Neural cell (in vitro differentiated cells): ENCODE measurements around the gene PPAN. TPM values are rescaled to one million over a fixed set of nuclear protein-coding genes. Genes with fewer than 3 reads are reported as not detected.

Experiments
- H2AFZ ChIP-seq: fragments of 200-600, 300-800 bp; sonication (generic), shearing (Covaris generic); 2 replicates; pipeline ENCODE4 v1.6.0; 2014; ENCODE audit warnings: low read depth, mild to moderate bottlenecking, antibody characterized with exemption, low read length, moderate library complexity
- H3F3A ChIP-seq: fragments of 200-600 bp; shearing (Covaris generic); 2 replicates; pipeline ENCODE4 v1.6.1; 2016; ENCODE audit warnings: mild to moderate bottlenecking, moderate library complexity, mixed read lengths, antibody characterized with exemption, low read length; ENCODE audit not compliant: insufficient read depth, poor library complexity, severe bottlenecking
- H3K27ac ChIP-seq: fragments of 200-600, 300-800 bp; sonication (generic), shearing (Covaris generic); 2 replicates; pipeline ENCODE4 v1.5.1; 2014; ENCODE audit warnings: mild to moderate bottlenecking, low read length, moderate library complexity
- H3K27me3 ChIP-seq: fragments of 300-800, 200-600 bp; sonication (generic), shearing (Covaris generic); 2 replicates; pipeline ENCODE4 v1.6.0; 2014; ENCODE audit warnings: mild to moderate bottlenecking, low read depth, low read length, moderate library complexity; ENCODE audit not compliant: insufficient read depth
- H3K36me3 ChIP-seq: fragments of 300-800, 200-600 bp; sonication (generic), shearing (Covaris generic); 2 replicates; pipeline ENCODE4 v1.5.1; 2014; ENCODE audit warnings: mild to moderate bottlenecking, antibody characterized with exemption, low read length, moderate library complexity; ENCODE audit not compliant: insufficient read depth
- H3K4me2 ChIP-seq: fragments of 300-800, 200-600 bp; sonication (generic), shearing (Covaris generic); 2 replicates; pipeline ENCODE4 v1.6.0; 2014; ENCODE audit warnings: mild to moderate bottlenecking, low read length
- H3K4me3 ChIP-seq: fragments of 300-800, 200-600 bp; sonication (generic), shearing (Covaris generic); 2 replicates; pipeline ENCODE4 v1.5.1; 2014; ENCODE audit warnings: mild to moderate bottlenecking, low read length, moderate library complexity
- H3K79me2 ChIP-seq: fragments of 200-600 bp; shearing (Covaris generic); replicated peaks from 2 replicates; pipeline ENCODE4 v1.6.0; 2014; ENCODE audit warnings: mild to moderate bottlenecking, low read length, moderate library complexity; ENCODE audit not compliant: insufficient read depth
- H3K9ac ChIP-seq: fragments of 300-800, 200-600 bp; sonication (generic), shearing (Covaris generic); 2 replicates; pipeline ENCODE4 v1.6.1; 2016; ENCODE audit warnings: mild to moderate bottlenecking, low read length, mixed read lengths
- H3K9me2 ChIP-seq: fragments of 200-600 bp; shearing (Covaris generic); 2 replicates; pipeline ENCODE4 v1.6.1; 2016; ENCODE audit warnings: mild to moderate bottlenecking, low read length, mixed read lengths; ENCODE audit not compliant: insufficient read depth
- H3K9me3 ChIP-seq: fragments of 200-600, 300-800 bp; sonication (generic), shearing (Covaris generic); 2 replicates; pipeline ENCODE4 v1.6.1; 2016; ENCODE audit warnings: mild to moderate bottlenecking, mixed run types, low read length, moderate library complexity, mixed read lengths
- H4K20me1 ChIP-seq: fragments of 200-600 bp; shearing (Covaris generic); 2 replicates; pipeline ENCODE4 v1.6.1; 2016; ENCODE audit warnings: mild to moderate bottlenecking, mixed run types; ENCODE audit not compliant: insufficient read depth
- CTCF ChIP-seq: fragments of 450-650 bp; IDR thresholded peaks from 2 replicates; pipeline ENCODE4 v1.5.1; 2014; ENCODE audit warnings: antibody characterized with exemption, mild to moderate bottlenecking, moderate library complexity; ENCODE audit not compliant: poor library complexity, severe bottlenecking
- EP300 ChIP-seq: fragments of 450-650 bp; conservative IDR thresholded peaks from 2 replicates; pipeline ENCODE4 v1.6.1; 2014; ENCODE audit warnings: antibody characterized with exemption, mild to moderate bottlenecking, moderate library complexity; ENCODE audit not compliant: poor library complexity, severe bottlenecking
- EZH2 ChIP-seq: fragments of 200-600, 300-800 bp; shearing (Covaris generic), sonication (generic); IDR thresholded peaks from 2 replicates; pipeline ENCODE4 v1.6.1; 2014; ENCODE audit warnings: antibody characterized with exemption, low read length, borderline replicate concordance, mild to moderate bottlenecking; ENCODE audit not compliant: insufficient read depth, poor library complexity, severe bottlenecking
- MXI1 ChIP-seq: fragments of 450-650 bp; conservative IDR thresholded peaks from 2 replicates; pipeline ENCODE4 v1.6.1; 2014; ENCODE audit warnings: antibody characterized with exemption, mild to moderate bottlenecking; ENCODE audit not compliant: poor library complexity, severe bottlenecking
- POLR2AphosphoS5 ChIP-seq: IDR thresholded peaks from 2 replicates; pipeline ENCODE4 v1.6.1; 2012
- RAD21 ChIP-seq: fragments of 450-650 bp; conservative IDR thresholded peaks from 2 replicates; pipeline ENCODE4 v1.6.1; 2014; ENCODE audit warnings: antibody characterized with exemption, mild to moderate bottlenecking, moderate library complexity
- SMC3 ChIP-seq: fragments of 450-650 bp; conservative IDR thresholded peaks from 2 replicates; pipeline ENCODE4 v1.6.1; 2014; ENCODE audit warnings: antibody characterized with exemption, mild to moderate bottlenecking, moderate library complexity; ENCODE audit not compliant: poor library complexity
- TAF1 ChIP-seq: IDR thresholded peaks from 2 replicates; pipeline ENCODE4 v1.6.1; 2012; ENCODE audit warnings: low read depth
- polyA plus RNA-seq: library from polyadenylated mRNA; depleted of rRNA; stranded (reverse); fragments of >200 nt; gene quantifications from 2 replicates; pipeline ENCODE4 v1.2.3, GENCODE V29; 2014
- TF ChIP-seq, protein P1 (sequence below): IDR thresholded peaks from 2 replicates; pipeline ENCODE4 v1.6.1; 2012; ENCODE audit warnings: borderline replicate concordance

PPAN gene
- polyA plus RNA-seq, 1 donor from 2014 or later: 13.9 TPM

DNA sequence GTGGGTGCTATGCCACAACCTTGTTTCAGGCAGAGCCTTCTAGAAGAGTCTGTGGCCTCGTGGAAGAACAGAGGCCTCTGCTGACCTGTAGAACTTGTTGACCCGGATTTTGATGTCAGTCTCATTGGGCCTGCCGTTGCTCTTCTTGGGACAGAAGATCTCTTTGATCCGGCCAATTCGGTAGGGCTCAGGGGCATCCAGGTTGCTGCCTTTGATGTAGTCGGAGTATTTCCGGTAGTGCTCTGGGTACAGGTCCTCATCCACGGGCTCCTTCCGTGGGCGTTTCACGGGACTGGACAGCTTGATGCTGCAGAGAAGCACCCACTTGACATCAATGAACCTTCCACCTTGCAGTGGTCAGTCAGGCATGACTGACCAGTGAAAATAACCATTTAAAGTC, 37.5 kb downstream of the PPAN start:
- Histone ChIP-seq H4K20me1 (no peaks in the 10 kb centered on the region), H3K36me3 (peaks cover 4% of the 10 kb centered on the region)

DNA sequence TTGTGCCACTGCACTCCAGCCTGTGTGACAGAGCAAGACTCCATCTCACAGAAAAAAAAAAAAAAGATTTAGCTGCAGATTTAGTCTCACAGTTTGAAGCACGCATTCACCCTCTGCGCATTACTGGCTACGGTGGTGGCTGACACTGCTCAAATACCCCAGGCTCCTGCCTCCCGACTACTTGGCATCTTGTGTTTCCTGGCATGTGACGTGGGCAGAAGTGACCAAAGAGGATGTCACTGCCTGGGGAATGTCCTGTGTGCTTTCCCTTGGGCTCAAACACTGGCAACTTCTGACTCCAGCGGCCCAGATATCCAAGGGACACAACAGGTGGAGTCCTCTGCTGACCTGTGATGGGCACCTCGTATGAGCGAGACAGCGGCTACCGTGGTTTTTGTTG, 38.2 kb downstream of the PPAN start:
- Histone ChIP-seq H3K27ac (no peak overlapping the region), H3K9ac (no peak overlapping the region)

More for the DNA sequence above, 37.5 kb downstream of the PPAN start:
- no peak overlapping the region for H3K4me3 ChIP-seq
- no peaks in the 10 kb centered on the region for H3K9me3 ChIP-seq
- H3K9me2 ChIP-seq: no peaks in the 10 kb centered on the region
- H3K27ac ChIP-seq: no peak overlapping the region
- no peak overlapping the region for H3K4me2 ChIP-seq
- H3K79me2 ChIP-seq: no peaks in the 10 kb centered on the region
- no peaks in the 10 kb centered on the region for H3K27me3 ChIP-seq
- H3F3A ChIP-seq: no peaks in the 10 kb centered on the region
- TF ChIP-seq RAD21: no peak
- no peak for TF ChIP-seq MXI1
- no peak for TF ChIP-seq EP300
- no peak for TF ChIP-seq POLR2AphosphoS5
- no peak for TF ChIP-seq TAF1
- TF ChIP-seq, protein P1, sequence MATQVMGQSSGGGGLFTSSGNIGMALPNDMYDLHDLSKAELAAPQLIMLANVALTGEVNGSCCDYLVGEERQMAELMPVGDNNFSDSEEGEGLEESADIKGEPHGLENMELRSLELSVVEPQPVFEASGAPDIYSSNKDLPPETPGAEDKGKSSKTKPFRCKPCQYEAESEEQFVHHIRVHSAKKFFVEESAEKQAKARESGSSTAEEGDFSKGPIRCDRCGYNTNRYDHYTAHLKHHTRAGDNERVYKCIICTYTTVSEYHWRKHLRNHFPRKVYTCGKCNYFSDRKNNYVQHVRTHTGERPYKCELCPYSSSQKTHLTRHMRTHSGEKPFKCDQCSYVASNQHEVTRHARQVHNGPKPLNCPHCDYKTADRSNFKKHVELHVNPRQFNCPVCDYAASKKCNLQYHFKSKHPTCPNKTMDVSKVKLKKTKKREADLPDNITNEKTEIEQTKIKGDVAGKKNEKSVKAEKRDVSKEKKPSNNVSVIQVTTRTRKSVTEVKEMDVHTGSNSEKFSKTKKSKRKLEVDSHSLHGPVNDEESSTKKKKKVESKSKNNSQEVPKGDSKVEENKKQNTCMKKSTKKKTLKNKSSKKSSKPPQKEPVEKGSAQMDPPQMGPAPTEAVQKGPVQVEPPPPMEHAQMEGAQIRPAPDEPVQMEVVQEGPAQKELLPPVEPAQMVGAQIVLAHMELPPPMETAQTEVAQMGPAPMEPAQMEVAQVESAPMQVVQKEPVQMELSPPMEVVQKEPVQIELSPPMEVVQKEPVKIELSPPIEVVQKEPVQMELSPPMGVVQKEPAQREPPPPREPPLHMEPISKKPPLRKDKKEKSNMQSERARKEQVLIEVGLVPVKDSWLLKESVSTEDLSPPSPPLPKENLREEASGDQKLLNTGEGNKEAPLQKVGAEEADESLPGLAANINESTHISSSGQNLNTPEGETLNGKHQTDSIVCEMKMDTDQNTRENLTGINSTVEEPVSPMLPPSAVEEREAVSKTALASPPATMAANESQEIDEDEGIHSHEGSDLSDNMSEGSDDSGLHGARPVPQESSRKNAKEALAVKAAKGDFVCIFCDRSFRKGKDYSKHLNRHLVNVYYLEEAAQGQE: no peak
- TF ChIP-seq EZH2: no peak
- no peak for TF ChIP-seq CTCF
- TF ChIP-seq SMC3: no peak
- H3K9ac ChIP-seq: no peak overlapping the region
- H2AFZ ChIP-seq: no peak overlapping the region

More for the DNA sequence above, 38.2 kb downstream of the PPAN start:
- Histone ChIP-seq H3K4me3 (no peak overlapping the region), H3K36me3 (peaks cover 4% of the 10 kb centered on the region), H3K9me3 (no peaks in the 10 kb centered on the region), H3K9me2 (no peaks in the 10 kb centered on the region), H3F3A (no peaks in the 10 kb centered on the region), H3K4me2 (no peak overlapping the region), H4K20me1 (no peaks in the 10 kb centered on the region), H3K79me2 (no peaks in the 10 kb centered on the region), H2AFZ (no peak overlapping the region), H3K27me3 (no peaks in the 10 kb centered on the region)
- TF ChIP-seq SMC3 (no peak), TAF1 (no peak), CTCF (no peak), EZH2 (no peak)
